Natural killer cell treated with Interleukin-12 subunit alpha and Interleukin-12 subunit beta and Interleukin-15 and Interleukin-18, amount 100 ng/mL, for 72 hours (primary cell): ENCODE data around the gene SLC9A7. TPM values are rescaled to one million over a fixed set of nuclear protein-coding genes. Genes with fewer than 3 reads are reported as not detected.

Experiments
- total RNA-seq, 2 donors: library from RNA; stranded (reverse); gene quantifications; one replicate each; pipeline ENCODE4 v1.2.3, GENCODE V29; 2022

Gene SLC9A7
- total RNA-seq, 2 donors from 2014 or later, result 1.6 to 3.7 TPM

Other genes with a start within 250 kb of the SLC9A7 start
- gene ZNF674, start 213.7 kb downstream of the SLC9A7 start, total RNA-seq, result 1 to 10 TPM; 2.2 to 4.4 TPM
- 1 to 10 TPM; 2.0 to 2.9 TPM for gene CHST7, start 185.4 kb downstream of the SLC9A7 start, total RNA-seq
- 10 to 100 TPM in 1 of 2 donors, 1 to 10 TPM in 1; 5.0 to 10.7 TPM for gene RP2, start 77.9 kb upstream of the SLC9A7 start, total RNA-seq
- 1 to 10 TPM in 1 of 2 donors, under 1 TPM in 1; 0.43 to 1.1 TPM for gene JADE3, start 153.3 kb upstream of the SLC9A7 start, total RNA-seq